K562 (cell line): ENCODE results near the gene EVI5. TPM values are rescaled to one million over a fixed set of nuclear protein-coding genes. Genes with fewer than 3 reads are reported as not detected.
"Not testable (repeated sequence)": the region's sequence is repeated elsewhere in the genome, so short reads cannot be mapped to it uniquely, and the experiment has no call there.

Experiments used
- ATAC-seq: fragments of 200-7000 bp; cut with Tn5 transposase; 3 replicates; pipeline ENCODE4 v1.9.1; 2020; ENCODE audit warnings: moderate library complexity
- BruUV-seq: library from RNA; stranded (reverse); fragments of 400-500 nt; replicated peaks from 2 replicates; lab custom pipeline; 2021; lab: Mats Ljungman, UMichigan
- CTCF ChIA-PET: fragments of 300-600 bp; formaldehyde crosslinking; extraction: SDS; loops from one replicate; lab custom pipeline; 2021; ENCODE audit warnings: low intra/inter-chr PET ratio; lab: Yijun Ruan, JAX
- POLR2A ChIA-PET: fragments of 300-600, 350-650 bp; sonication (Branson Sonifier 250); formaldehyde crosslinking; extraction: SDS; loops from one replicate; lab custom pipeline; 2021; ENCODE audit warnings: antibody characterized with exemption, inconsistent platforms; lab: Yijun Ruan, JAX
- DNase-seq, 4 experiments: peaks; one replicate each; pipeline versions ENCODE4 v3.0.0 to v3.0.0-alpha.2; 2011 to 2018; ENCODE audit warnings: low spot score in 3 of 4, mixed read lengths in 3 of 4; ENCODE audit errors: extremely low read depth in 1 of 4
- FAIRE-seq: peaks from 2 replicates; lab custom pipeline; 2011; peaks lifted over from hg19 to GRCh38; lab: Jason Lieb, UNC
- H2AFZ ChIP-seq: 2 replicates; pipeline ENCODE4 v1.6.0; 2011; ENCODE audit warnings: low read depth, low read length, control low read depth, inconsistent platforms
- H3K27ac ChIP-seq: fragments of 200-600 bp; 3 replicates; pipeline ENCODE4 v1.8.0; 2011; ENCODE audit warnings: low read depth, mild to moderate bottlenecking, control low read depth, inconsistent platforms, low read length, moderate library complexity, mixed read lengths; ENCODE audit errors: extremely low read depth
- H3K27me3 ChIP-seq, 2 experiments: fragments of 300-600 bp in 1 of 2; 2 replicates in 1 of 2; 3 replicates in 1 of 2; pipeline versions ENCODE4 v1.6.0 to v1.8.0; 2011; ENCODE audit warnings: inconsistent platforms in 2 of 2, low read length in 2 of 2, mild to moderate bottlenecking in 1 of 2, mixed read lengths in 1 of 2, moderate library complexity in 1 of 2; ENCODE audit not compliant: control insufficient read depth in 2 of 2, insufficient read depth in 2 of 2
- H3K36me3 ChIP-seq: fragments of 300-600 bp; 3 replicates; pipeline ENCODE4 v1.8.0; 2011; ENCODE audit warnings: mild to moderate bottlenecking, low read length, inconsistent platforms; ENCODE audit not compliant: control insufficient read depth, insufficient read depth
- H3K4me1 ChIP-seq, 2 experiments: fragments of 200-600 bp in 1 of 2; replicated peaks in 1 of 2; 2 replicates in 1 of 2; 3 replicates in 1 of 2; pipeline versions ENCODE4 v1.5.1 to v1.8.0; 2011; ENCODE audit warnings: inconsistent platforms in 2 of 2, low read length in 2 of 2, mild to moderate bottlenecking in 1 of 2, mixed read lengths in 1 of 2, moderate library complexity in 1 of 2; ENCODE audit not compliant: control insufficient read depth in 2 of 2, insufficient read depth in 2 of 2
- H3K4me2 ChIP-seq: 2 replicates; pipeline ENCODE4 v1.6.1; 2011; ENCODE audit warnings: low read length, control low read depth, inconsistent platforms, mixed read lengths; ENCODE audit not compliant: insufficient read depth
- H3K4me3 ChIP-seq: fragments of 200-600 bp; sonication (generic), shearing (Covaris generic); 2 replicates; pipeline ENCODE4 v1.5.1; 2016; ENCODE audit warnings: control low read depth, inconsistent platforms
- H3K79me2 ChIP-seq: fragments of 200-600 bp; 3 replicates; pipeline ENCODE4 v1.8.0; 2011; ENCODE audit warnings: low read length, inconsistent platforms; ENCODE audit not compliant: control insufficient read depth, insufficient read depth
- H3K9ac ChIP-seq, 2 experiments: 2 replicates each; pipeline versions ENCODE4 v1.6.0 to v1.6.1; 2011; ENCODE audit warnings: low read depth in 2 of 2, low read length in 2 of 2, control low read depth in 1 of 2, inconsistent platforms in 1 of 2, mild to moderate bottlenecking in 1 of 2, mixed read lengths in 1 of 2; ENCODE audit not compliant: insufficient read depth in 1 of 2
- H3K9me1 ChIP-seq: one replicate; pipeline ENCODE4 v1.6.0; 2011; ENCODE audit warnings: inconsistent platforms, mild to moderate bottlenecking, low read length, moderate library complexity; ENCODE audit not compliant: control insufficient read depth, insufficient read depth
- H3K9me3 ChIP-seq: replicated peaks from 2 replicates; pipeline ENCODE4 v1.5.1; 2011; ENCODE audit warnings: low read depth, low read length, inconsistent platforms; ENCODE audit not compliant: control insufficient read depth, insufficient read depth
- H4K20me1 ChIP-seq: replicated peaks from 2 replicates; pipeline ENCODE4 v1.6.1; 2011; ENCODE audit warnings: low read length, inconsistent platforms, mixed read lengths; ENCODE audit not compliant: control insufficient read depth, insufficient read depth
- MCM7 ChIP-seq, 2 experiments: fragments of 450-650 bp; IDR thresholded peaks; 2 replicates each; pipeline ENCODE4 v1.6.1; 2016 to 2018
- MEF2A ChIP-seq: IDR thresholded peaks from 2 replicates; pipeline ENCODE4 v1.6.1; 2011; ENCODE audit warnings: low read depth, mild to moderate bottlenecking, low read length, moderate library complexity; ENCODE audit not compliant: control insufficient read depth
- NFIC ChIP-seq: fragments of 450-650 bp; IDR thresholded peaks from 2 replicates; pipeline ENCODE4 v1.6.1; 2017; ENCODE audit warnings: mild to moderate bottlenecking, inconsistent platforms
- SPI1 ChIP-seq: IDR thresholded peaks from 2 replicates; pipeline ENCODE4 v1.6.1; 2011; ENCODE audit warnings: low read depth, low read length, control low read depth, borderline replicate concordance
- ZNF133 ChIP-seq: fragments of 250-450 bp; sonication (Bioruptor Pico); IDR thresholded peaks from 2 replicates; pipeline ENCODE4 v1.4.0; 2020; ENCODE audit warnings: mild to moderate bottlenecking
- WGBS: fragments of 100-300 bp; shearing (Covaris generic); methylation state at CpG from one replicate; pipeline ENCODE4 v1.1.6; 2016; ENCODE audit warnings: low coverage, mixed read lengths; ENCODE audit not compliant: insufficient coverage; ENCODE audit errors: missing lambda C conversion rate; 5-methylcytosine and 5-hydroxymethylcytosine counted together
- in situ Hi-C: fragments of 300-500 bp; cut with MboI; formaldehyde crosslinking; loops from 4 replicates; pipeline ENCODE4 v1.15.0; 2018; ENCODE audit warnings: inconsistent platforms, mixed read lengths
- intact Hi-C: fragments of 100-400 bp; cut with micrococcal nuclease; formaldehyde crosslinking; loops from 2 replicates; pipeline ENCODE4 v1.14.2; 2022
- polyA plus RNA-seq, 8 experiments: library from polyadenylated mRNA; depleted of rRNA in 4 of 8; stranded (reverse) in 5 of 8; unstranded in 3 of 8; fragments of >200 nt; fragmentation: Nextera tagmentation in 2 of 8; fragmentation: Illumina TruSeq in 1 of 8; extraction: Ambion mirVana in 2 of 8; extraction: Trizol in 1 of 8; gene quantifications; 2 replicates each; pipeline versions ENCODE4 v1.2.1 to v1.2.3, GENCODE V29; 2011 to 2014; ENCODE audit warnings: inconsistent platforms in 1 of 8, missing spikeins in 1 of 8
- total RNA-seq, 7 experiments: library from RNA; depleted of rRNA in 6 of 7; stranded (reverse); fragments of >200 nt in 6 of 7; fragmentation: Illumina TruSeq in 2 of 7; extraction: Trizol in 2 of 7; gene quantifications; 2 replicates each; pipeline versions ENCODE4 v1.2.1 to v1.2.3, GENCODE V29; 2011 to 2021; ENCODE audit warnings: low replicate concordance in 1 of 7

The EVI5 gene
- total and polyA plus RNA-seq, 9 of the 15 experiments (the other 6 are each of a cell fraction or from before 2014, with no cell fraction given) = 1.7 to 50.1 (median 13.7) TPM

DNA sequence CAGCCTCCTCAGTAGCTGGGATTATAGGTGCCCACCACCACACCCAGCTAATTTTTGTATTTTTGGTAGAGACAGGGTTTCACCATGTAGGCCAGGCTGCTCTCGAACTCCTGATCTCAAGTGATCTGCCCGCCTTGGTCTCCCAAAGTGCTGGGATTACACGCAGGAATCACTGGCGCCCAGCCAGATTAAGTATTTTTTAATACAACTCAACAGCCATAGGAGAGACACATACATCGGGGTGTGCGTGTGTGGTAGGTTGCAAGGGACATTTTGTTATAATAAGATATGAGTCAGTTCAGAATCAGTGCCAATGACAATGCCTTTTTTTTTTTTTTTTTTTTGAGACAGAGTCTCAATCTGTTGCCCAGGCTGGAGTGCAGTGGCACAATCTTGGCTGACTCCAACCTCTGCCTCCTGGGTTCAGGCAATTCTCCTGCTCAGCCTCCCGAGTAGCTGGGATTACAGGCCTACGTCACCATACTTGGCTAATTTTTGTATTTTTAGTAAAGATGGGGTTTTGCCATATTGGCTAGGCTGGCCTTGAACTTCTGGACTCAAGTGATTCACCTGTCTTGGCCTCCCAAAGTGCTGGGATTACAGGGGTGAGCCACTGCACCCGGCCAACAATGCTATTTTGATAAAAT is 259.8 kb downstream of the EVI5 start:
- H3K9me3 ChIP-seq = not testable (repeated sequence)
- peak; percentile 57 for TF ChIP-seq NFIC
- TF ChIP-seq, all 486 proteins: peak for 1; not testable (repeated sequence) for 485
- H3K4me1 ChIP-seq, H2AFZ ChIP-seq, CTCF ChIA-PET, POLR2A ChIA-PET, H3K4me3 ChIP-seq, BruUV-seq, in situ Hi-C loops, H4K20me1 ChIP-seq, DNase-seq, H3K9me1 ChIP-seq, H3K27me3 ChIP-seq, intact Hi-C loops, H3K27ac ChIP-seq, H3K79me2 ChIP-seq, H3K9ac ChIP-seq, FAIRE-seq, H3K4me2 ChIP-seq, ATAC-seq, H3K36me3 ChIP-seq: not testable (repeated sequence)
- 86% methylated on average over 9 of the region's 9 CpGs for WGBS

DNA sequence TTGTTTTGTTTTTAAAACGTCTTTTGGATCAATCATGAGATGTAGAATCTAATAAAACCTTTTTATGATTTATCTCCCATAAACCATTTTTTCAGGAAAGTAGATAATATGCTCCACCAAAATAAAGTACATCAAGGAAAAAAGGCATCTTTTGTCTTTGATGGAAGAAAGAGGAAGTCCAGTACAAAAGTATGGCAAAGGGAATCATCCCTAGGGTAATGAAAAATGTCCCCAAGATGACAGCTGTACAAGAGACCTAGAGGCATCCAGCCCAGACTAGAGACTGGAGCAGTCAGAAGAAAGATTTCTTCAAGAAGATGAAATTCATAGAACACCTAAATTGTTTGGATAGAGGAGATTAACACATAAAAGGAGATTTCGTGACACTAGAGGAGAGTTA is 265.9 kb downstream of the EVI5 start:
- H3K4me1 ChIP-seq = peaks cover 0 to 10% of the 10 kb centered on the region in 2 experiments; a peak in 2 of 5 replicates
- no peak overlapping the region for H2AFZ ChIP-seq
- H3K4me3 ChIP-seq = no peak overlapping the region
- H3K9me3 ChIP-seq = no peaks in the 10 kb centered on the region
- H3K9me1 ChIP-seq = no peaks in the 10 kb centered on the region
- no peaks in the 10 kb centered on the region for H4K20me1 ChIP-seq
- intact Hi-C loops = no loop called here
- 59% methylated on average over 2 of the region's 2 CpGs for whole genome bisulfite sequencing
- H3K36me3 ChIP-seq = no peaks in the 10 kb centered on the region
- in situ Hi-C loops = no loop called here
- POLR2A ChIA-PET = no interaction called here
- no peaks in the 10 kb centered on the region for H3K79me2 ChIP-seq
- no peak overlapping the region for H3K4me2 ChIP-seq
- ATAC-seq (no peak), DNase-seq (no peak), FAIRE-seq (no peak)
- TF ChIP-seq SPI1 (peak; percentile 56; the same call in 1 of the 2 replicates), ZNF133 (no peak), MCM7 (IDR thresholded peaks at IDR 0.05) (no peak), MEF2A (no peak)
- CTCF ChIA-PET = no interaction called here
- H3K27me3 ChIP-seq = no peaks in the 10 kb centered on the region
- H3K27ac ChIP-seq = no peak overlapping the region
- no peak overlapping the region for H3K9ac ChIP-seq
- no TSS peak for BruUV-seq
